Measurements from ENCODE around the gene ABHD14A.

- TF ChIP-seq JUN (CRISPR knock-in tag; IDR thresholded peaks at IDR 0.05) (no peak), ZNF747 (CRISPR knock-in tag; IDR thresholded peaks at IDR 0.05; ENCODE audit: borderline replicate concordance) (no peak), PATZ1 (CRISPR knock-in tag; IDR thresholded peaks at IDR 0.05) (no peak), ZNF484 (CRISPR knock-in tag; IDR thresholded peaks at IDR 0.05; ENCODE audit: borderline replicate concordance, low read depth) (no peak), POLR2AphosphoS5 (IDR thresholded peaks at IDR 0.05; ENCODE audit: low read depth, low read length) (no peak), PBX2 (CRISPR knock-in tag; IDR thresholded peaks at IDR 0.05) (no peak), TARDBP (CRISPR knock-in tag; IDR thresholded peaks at IDR 0.05) (no peak), MXD1 (CRISPR knock-in tag; IDR thresholded peaks at IDR 0.05) (no peak), ZNF296 (CRISPR knock-in tag; conservative IDR thresholded peaks at IDR 0.05) (no peak), MAZ (IDR thresholded peaks at IDR 0.05; ENCODE audit: borderline replicate concordance, low read depth, low read length) (no peak), MAZ (CRISPR knock-in tag; IDR thresholded peaks at IDR 0.05; ENCODE audit: low read depth) (no peak), BHLHE40 (IDR thresholded peaks at IDR 0.05; ENCODE audit: low read length) (no peak)
Observed at GRCh38 chr3:51937014-51937413, 37.9 kb upstream of the ABHD14A start.

All from HepG2 (cell line).